DOHH2 (cell line): ENCODE results near the gene TMEM131.

ENCODE experiments used
- CTCF ChIP-seq: fragments of 200-600 bp; sonication (generic); IDR thresholded peaks from one replicate; pipeline ENCODE4 v1.5.1; 2014; ENCODE audit warnings: antibody characterized with exemption, mild to moderate bottlenecking, low read depth, low read length; ENCODE audit not compliant: poor library complexity, severe bottlenecking
- EZH2phosphoT487 ChIP-seq: fragments of 200-600 bp; sonication (generic); IDR thresholded peaks from 2 replicates; pipeline ENCODE4 v1.6.1; 2017; ENCODE audit warnings: borderline replicate concordance, mild to moderate bottlenecking, antibody characterized with exemption, low read length, moderate library complexity, mixed read lengths

GRCh38 chr2:97931858-97932225 lies 63.9 kb downstream of the TMEM131 start:
- TF ChIP-seq CTCF (no peak), EZH2phosphoT487 (no peak)
